DMS53 (cell line): ENCODE measurements around the gene KRT39.
A peak's percentile ranks its signal among the peaks of the same experiment; 100 is the strongest.

Source experiments
- DNase-seq: peaks from one replicate; lab custom pipeline; 2025; lab: John Stamatoyannopoulos, UW

KRT39 gene

DNA sequence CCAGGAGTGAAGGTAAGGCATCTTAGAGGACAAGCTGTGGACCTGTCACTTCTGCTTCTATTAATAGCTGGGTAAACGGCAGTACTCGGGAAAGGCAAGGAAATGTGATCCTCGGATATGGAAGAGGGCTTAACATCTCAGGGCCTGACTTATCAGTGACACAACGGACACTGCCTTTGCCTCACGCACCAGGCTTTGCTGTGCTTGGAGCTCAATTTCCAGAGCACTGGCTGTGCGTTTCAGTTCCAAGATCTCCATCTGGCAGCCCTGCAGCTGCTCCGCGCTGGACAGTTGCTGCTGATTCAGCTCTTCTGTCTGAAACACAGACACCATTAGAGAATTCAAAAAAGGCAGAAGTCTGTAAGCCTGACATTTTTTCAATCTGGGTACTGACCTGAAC, 13.8 kb upstream of the KRT39 start:
- no peak for DNase-seq

DNA sequence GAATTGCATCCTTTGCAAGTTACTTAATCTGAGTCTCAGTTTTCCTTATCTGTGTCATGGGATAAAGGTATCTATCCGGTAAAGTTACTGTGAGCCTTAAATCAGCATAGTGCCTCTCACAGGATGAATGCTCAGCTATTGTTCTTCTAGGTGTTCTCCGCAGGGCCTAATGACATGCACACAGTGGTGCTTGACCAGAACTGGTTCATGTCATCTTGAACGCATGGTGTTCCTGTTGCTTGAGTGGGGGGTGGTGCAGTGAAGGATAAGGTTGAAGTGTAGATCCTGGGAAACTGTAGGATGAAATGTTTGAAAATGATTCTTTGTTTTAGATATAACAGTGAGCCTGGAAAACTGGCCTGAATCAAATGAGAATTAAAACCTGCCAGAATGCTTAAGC, 13.4 kb upstream of the KRT39 start:
- no peak for DNase-seq

DNA sequence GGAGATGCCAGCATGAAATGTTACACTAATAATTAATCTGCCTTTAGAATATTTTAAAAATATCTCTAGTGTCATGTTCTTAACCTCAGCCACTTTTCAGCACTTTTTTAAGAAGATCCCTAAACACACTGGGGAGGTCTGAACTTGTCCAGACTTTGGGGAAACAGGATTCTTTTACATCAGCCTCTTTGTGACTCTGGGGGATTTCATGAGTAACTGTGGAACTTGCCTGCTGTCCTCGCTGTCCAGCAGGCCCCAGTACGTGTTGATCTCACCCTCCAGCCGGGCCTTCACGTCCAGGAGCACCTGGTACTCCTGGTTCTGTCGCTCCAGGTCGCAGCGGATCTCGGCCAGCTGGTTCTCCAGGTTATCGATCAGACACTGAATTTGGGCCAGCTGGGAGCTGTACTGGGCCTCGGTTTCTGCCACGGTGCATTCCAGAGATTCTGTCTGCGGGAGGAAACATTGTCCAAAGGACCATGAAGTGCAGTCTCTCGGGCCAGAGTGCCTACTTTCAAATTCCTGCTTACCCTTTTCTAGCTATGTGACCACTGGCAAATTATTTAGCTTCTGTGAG, 11.9 kb upstream of the KRT39 start:
- no peak for DNase-seq

DNA sequence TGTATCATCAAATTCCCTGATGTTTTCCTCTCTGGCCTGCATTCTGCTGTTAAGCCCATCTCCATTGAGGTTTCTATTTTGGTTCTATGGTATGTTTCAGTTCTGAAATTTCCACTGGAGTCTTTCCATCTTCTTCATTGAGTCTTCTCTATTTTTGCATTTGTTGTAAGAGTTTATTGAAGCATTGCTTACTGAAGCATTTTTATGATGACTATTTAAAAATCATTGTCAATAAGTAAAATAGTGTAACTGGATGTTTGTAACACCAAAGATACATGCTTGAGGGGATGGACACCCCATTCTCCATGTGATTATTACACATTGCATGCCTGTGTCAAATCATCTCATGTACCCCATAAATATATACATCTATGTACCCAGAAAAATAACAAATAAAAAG, 8.8 kb upstream of the KRT39 start:
- DNase-seq: no peak

DNA sequence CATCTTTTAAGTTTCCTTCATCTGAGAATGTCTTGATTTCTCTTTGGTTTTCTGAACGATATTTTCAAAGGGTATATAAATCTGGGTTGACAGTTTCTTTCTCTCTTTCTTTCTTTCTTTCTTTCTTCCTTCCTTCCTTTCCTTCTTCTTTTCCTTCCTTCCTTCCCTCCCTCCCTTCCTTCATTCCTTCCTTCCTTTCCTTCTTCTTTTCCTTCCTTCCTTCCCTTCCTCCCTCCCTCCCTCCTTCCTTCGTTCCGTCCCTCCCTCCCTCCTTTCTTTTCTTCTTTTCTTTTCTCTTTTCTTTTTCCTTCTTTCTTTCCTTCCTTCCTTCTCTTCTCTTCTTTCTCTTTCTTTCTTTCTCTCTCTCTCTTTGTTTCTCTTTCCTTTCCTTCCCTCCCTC, 7.6 kb upstream of the KRT39 start:
- DNase-seq: no peak

DNA sequence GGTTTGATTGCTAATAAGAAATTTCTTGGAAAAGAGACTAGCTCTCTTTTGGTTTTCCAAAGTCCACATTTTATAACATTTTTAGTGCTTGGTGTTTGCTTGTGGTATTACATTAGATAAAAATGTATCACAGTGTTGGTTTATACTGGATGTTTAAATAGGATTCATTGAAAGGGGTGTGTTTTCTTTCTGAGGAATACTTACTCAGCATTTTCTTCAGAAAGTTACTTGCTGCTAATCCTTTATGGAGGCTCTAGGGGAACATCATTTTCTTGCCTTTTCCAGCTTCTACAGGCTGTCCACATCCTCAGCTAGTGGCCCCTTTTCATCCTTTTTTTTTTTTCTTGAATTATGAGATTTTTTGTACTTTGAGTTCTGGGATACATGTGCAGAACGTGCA, 834 bp upstream of the KRT39 start:
- no peak for DNase-seq

DNA sequence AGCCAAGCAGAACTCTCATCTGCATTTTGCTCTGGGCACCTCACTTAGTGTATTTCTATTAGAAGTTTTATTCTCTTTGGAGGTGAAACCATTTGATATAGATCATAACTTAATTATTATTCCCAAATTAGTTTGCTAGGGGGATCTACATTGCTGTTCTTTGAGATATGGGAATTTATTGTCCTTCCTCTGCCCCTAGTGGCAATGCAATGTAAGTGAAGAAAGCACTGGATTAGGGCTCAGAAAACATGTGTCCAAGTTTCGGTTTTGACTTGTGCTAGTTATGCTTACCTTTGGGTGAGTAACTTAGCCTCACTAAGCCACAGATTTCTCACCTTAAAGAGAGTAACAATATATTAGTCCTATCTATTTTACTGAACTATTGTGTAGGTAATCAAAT, 2.9 kb downstream of the KRT39 start:
- DNase-seq: peak; percentile 60

DNA sequence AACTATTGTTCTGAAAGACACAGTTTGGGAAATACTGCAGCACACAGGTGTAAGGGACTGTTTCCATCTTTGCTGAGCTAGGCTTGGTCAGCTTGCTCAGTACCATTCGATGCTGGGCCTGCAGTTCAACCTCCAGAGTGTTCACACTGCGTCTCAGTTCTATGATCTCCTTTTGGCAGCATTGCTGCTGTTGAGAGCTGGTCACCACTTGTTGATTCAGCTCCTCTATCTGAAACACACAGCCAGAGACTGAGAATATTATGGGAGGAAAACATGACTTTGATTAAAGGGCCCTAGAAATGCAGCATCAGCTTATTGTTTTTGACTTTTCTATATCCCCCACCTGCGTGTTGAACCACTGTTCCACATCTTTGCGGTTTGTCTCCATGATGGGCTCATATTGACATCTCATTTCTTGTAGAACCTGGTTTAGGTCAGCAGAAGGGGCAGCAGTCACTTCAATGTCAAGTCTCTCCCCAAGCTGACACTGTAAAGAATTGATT, 4.6 kb downstream of the KRT39 start:
- DNase-seq: no peak

DNA sequence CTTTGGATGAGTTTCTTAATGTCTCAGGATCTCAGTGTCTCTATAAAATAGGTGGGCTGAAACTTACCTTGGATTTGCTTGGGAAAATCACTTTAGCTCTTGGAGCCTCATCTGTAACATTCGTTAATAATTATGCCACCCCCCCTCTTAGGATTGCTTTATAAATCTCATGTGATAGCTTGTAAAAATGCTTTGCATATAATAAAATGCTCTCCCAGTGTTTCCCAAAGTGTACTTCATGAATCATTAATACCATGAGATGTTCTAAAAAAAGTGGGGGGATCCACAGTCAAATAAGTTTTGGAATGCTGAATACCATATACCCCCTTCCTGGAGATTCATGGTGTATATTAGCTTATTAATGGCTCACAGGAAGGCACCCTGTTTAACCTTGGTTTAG, 5.2 kb downstream of the KRT39 start:
- DNase-seq: no peak

DNA sequence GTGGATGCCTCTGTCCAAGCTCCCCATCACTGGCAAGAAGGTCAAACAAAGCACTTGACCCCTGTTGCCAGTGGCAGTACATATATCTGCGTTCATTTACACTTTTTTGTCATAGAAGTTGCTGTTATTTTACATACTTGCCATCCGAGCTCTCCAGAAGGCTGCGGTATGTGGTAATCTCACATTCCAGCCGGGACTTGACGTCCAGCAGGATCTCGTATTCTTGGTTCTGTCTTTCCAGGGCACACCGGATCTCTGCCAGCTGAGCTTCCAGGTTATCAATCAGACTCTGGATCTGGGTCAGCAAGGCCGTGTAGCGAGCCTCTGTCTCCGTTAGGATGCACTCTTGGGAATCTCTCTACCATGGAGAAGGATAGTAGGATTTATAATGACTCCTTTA, 6.6 kb downstream of the KRT39 start:
- DNase-seq: no peak

DNA sequence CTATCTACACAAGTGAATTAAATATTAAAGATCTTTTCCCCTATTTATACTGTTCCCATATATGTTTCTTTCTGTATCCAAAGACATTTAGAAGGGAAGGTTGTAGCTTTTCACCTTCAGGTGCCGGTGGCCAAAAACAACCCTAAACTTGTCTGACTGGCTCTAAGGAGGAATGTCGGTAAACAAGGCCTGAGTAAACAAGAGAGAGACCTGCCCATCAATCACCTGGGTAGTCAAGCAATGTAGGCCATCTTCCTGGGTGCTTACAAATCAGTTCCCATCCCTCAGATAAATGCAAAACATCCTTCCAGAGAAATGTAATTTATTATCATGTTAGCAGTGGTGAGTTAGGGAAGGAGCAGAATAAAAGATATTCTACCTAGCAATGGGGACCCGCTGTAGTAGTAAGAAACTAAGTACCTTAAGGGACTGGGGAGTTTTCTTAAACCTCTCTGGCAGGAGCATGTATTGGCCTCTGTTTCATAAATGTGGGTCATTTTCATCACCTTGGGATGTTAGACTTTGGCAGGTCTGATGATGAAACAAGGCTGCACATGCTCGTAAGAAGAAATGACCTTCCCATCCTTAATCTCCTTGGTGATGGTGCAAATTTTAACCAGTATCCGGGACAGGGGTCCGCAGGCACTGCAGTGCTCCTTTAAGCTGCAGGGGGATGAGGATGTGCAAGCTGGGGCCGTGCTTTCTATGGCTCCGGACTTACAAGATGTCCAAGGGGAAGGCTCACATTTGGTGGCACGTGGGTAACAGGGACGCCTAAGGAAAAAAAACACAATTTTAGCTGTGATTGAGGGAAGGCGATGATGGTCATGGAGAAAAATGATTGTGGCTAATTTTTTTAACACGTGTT, 8.4 kb downstream of the KRT39 start:
- peak; percentile 84 for DNase-seq

DNA sequence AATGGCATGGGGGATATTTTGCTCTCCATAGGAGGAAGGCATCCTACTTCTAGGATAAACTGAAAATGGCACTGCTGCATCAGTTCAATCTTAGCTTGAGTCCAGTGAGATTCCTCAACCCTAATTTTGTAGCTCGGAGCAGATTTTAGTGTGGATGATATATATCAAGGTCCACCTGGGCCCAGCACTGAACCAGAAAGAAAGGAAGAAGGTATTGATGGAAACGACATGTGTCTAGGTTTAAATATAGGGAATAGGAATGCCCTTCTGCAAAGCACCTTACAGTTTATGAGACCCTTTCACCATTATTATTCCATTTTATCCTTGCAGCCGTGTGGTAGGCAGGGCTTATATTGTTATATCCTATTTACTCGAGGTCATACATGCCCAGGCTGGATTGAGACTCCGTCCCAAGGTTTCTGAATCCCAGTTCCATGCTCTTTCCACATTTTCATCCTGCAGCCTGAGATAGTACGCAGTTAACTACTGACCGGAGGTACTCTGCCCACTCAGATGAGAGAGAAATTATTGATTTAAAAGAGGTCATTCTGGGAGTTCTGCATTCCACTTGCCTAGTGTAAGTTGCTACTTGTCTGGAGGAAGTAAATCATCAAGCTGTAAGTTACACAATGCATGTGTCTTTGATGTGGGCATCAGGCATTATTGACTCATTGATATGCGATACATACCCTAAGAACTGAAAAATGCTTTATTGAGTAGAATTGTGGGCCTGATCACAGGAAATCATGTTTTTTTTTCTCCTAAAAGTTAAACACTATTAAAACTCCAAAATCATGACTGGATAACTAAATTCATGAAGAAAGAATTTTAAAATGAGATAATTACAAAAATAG, 10.1 kb downstream of the KRT39 start:
- DNase-seq: peak; percentile 84

DNA sequence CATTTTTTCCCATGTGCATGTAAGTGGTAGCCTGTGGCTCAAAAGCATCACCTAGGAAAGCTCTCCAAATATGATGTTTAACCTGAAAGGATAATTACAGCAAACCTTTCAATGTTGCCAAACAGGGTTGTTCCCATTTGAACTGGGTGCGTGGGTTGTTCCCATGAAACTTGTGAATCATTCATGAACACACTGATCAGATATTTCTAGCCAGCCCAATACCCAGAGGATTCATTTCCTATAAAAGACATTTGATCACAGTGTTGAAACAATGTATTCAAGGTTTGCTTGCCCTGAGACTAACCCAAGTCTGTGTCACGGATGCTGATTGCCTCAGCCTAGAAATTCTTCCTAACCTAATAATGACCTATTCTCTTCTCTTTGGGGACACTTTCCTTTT, 12.9 kb downstream of the KRT39 start:
- no peak for DNase-seq

DNA sequence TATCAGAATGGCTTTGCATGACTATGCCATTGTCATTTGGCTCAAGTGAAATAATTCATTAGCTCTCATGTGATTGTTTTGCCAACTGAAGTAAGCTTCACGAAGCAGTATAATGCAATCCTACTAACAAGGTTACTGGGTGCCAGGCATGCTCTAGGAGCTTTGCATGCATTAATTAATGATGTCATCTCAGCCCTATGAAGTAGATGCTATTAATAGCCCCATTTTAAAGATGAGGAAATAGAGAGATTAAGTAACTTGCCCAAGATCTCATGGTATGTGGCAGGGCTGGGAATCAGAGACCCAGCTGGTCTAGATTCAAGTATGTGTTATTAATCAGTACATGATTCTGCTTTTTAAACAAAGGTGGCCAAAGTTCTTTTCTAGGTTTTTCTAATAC, 14.1 kb downstream of the KRT39 start:
- DNase-seq: peak; percentile 40

DNA sequence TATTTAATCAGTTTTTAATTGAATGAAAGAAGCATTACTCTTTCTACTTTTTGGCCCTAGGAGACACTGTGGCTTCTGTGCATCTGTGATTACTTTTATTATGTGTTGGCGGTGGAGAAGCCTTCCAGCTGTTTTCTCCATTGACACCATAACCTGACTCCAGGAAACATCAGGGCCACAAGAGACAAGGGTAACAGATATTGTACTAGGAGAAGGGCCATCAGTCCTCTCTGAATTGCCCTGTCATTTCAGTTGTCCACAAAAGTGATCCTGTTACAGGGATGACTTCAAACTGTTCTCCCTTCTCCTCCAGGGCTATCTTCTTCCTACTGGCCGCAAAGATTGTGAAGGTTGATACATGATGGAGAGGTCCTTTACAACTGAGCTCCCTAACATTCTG, 14.6 kb downstream of the KRT39 start:
- DNase-seq: no peak

DNA sequence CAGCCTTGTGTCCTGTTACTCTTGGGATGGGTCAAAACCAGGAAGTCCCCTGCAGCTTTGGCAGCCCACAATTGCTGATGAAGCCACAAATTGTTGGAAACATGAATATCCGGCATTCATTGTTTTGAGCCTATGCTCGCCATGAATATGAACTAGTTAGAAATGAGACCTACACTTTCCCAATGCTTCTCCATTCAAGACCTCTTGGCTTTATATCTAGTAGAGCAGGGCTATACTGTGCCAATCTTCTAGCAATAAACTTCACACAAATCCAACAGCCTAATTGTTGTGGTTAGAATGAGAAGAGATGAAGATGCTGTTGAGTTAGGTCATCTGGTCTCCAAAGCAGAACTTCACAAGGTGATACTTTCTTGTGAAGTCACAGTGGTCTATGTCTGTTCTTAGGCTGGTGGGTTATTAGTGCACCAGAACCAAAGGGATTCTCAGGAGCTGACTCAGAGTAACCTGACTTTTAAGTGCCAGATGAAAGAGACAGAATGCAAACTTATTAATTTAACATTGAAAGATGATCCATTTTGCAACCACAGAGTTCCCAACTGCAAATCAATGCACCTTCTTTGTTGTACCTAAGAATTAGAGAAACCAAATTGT, 15.6 kb downstream of the KRT39 start:
- no peak for DNase-seq

DNA sequence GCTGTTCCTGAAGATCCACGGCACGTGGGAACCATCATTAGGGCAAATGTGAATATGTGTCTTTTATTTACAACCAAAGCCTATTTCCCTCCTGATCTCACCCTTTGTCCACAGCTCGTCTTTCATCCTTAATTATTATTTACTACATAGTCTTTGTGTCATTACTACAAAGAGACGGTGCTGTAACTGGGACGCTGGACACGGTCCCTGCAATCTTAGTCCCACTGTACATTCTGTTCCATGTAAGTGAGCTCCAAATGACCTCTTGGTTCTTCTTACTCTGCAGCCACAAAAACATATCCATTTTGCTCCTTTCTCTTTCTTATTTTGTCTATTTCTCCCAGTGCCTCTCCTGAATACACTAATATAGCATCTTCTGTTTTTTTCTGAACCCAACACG, 16.6 kb downstream of the KRT39 start:
- DNase-seq: no peak

DNA sequence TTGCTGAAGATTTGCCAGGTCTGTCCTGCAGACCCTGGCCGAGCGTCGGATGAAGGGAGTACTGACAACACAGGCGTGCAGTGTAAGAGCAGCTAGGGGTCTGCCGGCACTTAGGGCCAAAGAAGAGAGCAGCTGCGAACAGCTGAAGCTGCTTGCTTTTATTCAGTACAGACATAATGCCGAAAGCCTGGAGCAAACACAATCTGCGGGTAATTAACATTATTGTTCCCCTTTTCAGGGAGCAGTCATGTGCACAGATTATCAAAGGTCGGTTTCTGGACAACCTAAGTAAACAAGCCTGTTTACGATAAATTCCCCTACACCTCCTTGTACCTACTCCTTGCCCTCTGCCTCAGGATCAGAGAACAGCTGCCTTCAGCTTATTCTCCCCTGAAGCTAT, 17.3 kb downstream of the KRT39 start:
- DNase-seq: peak; percentile 13

DNA sequence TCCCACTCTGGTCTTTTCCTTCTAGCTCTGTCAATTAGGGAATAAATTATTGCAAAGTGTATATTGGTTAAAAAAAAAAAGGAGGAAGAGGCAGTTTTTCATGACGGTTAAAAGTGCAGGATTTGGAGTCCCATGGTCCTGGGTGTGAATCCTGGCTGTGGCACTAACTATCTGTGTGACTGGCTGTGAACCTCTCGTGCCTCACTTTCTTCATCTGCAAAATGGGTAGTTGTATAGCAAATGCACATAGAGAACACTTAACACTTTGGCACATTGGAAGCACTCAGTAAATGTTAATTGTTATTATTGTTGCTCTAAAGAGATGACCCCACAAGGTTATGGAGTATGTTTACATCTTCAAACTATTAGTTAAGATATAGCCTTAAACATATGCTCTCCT, 18.8 kb downstream of the KRT39 start:
- DNase-seq: no peak

DNA sequence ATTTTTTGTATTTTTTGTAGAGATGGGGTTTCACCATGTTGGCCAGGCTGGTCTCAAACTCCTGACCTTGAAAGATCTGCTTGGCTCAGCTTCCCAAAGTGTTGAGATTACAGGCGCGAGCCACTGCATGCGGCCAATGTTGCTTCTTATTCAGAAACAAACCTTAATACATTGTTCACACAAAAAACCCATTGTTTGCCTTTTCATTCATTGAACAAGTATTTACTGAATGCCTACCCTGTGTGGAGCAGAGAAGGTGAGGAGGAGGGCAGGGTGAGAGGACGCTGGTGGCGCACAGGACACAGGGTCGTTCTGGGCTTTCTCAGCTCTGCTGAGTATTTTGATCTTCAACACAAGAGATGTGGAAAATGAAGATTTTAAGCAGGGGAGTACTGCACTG, 21.3 kb downstream of the KRT39 start:
- no peak for DNase-seq

DNA sequence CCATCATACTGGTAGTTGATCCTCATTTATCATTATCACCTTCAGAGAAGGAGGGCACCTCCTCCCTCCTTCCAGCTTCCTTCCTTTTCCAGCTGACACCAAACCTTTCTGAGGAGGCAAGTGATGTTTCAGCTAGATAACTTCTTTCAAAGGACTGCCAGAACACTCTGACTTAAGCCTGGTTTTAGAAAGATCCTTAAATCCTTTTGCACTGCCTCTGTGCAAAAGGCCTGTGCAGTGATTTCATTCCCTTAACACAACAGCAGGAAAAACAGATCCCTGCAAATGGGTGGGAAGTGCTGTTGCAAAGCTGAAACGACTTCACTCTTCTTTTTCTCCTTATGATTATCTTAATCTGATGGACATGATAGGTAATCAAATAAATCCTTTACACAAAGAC, 22.2 kb downstream of the KRT39 start:
- no peak for DNase-seq

DNA sequence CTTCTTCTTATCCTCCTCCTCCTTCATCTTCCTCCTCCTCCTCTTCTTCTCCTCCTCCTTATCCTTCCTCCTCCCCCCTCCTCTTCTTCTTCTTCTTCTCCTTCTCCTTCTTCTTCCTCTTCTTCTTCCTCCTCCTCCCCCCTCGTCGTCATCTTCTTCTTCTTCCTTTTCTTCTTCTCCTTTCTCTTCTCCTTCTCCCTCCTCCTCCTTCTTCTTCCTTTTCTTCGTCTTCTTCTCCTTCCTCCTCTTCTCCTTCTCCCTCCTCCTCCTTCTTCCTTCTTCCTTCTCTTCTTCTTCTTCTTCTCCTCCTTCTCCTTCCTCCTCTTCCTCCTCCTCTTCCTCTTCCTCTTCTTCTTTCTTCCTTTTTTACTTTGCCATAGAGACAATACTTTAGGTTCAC, 24.2 kb downstream of the KRT39 start:
- no peak for DNase-seq
